Astrocyte of the spinal cord (primary cell): Measurements from ENCODE around the gene RHBG.

Experiments used
- DNase-seq: peaks from one replicate; pipeline ENCODE4 v3.0.0; 2011; ENCODE audit warnings: low read depth, low spot score
- H3K4me3 ChIP-seq: 2 replicates; pipeline ENCODE4 v1.5.1; 2011; ENCODE audit warnings: low read depth, mild to moderate bottlenecking, low read length, moderate library complexity
- CTCF ChIP-seq: IDR thresholded peaks from 2 replicates; pipeline ENCODE4 v1.5.1; 2012; ENCODE audit warnings: low read depth, mild to moderate bottlenecking, low read length, inconsistent platforms
- in situ Hi-C: cut with HindIII; loops from 2 replicates; pipeline ENCODE4 v1.10.0; 2017; ENCODE audit warnings: low sequenced_read_pairs

Gene RHBG

GRCh38 chr1:156418416-156419070 lies 49.5 kb downstream of the RHBG start:
- no peak overlapping the region for H3K4me3 ChIP-seq
- no peak for DNase-seq
- no peak for TF ChIP-seq CTCF
- in situ Hi-C loops: no loop called here

GRCh38 chr1:156419854-156420204 lies 50.8 kb downstream of the RHBG start:
- in situ Hi-C loops: no loop called here
- no peak for DNase-seq
- H3K4me3 ChIP-seq: no peak overlapping the region
- no peak for TF ChIP-seq CTCF

GRCh38 chr1:156420205-156421061 lies 51.4 kb downstream of the RHBG start:
- H3K4me3 ChIP-seq: no peak overlapping the region
- no peak for DNase-seq
- in situ Hi-C loops: no loop called here
- no peak for TF ChIP-seq CTCF

GRCh38 chr1:156421062-156421938 lies 52.3 kb downstream of the RHBG start:
- in situ Hi-C loops: no loop called here
- no peak for TF ChIP-seq CTCF
- peak; percentile 33 for DNase-seq
- no peak overlapping the region for H3K4me3 ChIP-seq

- TF ChIP-seq CTCF: no peak
- no peak overlapping the region for H3K4me3 ChIP-seq
- no peak for DNase-seq
- in situ Hi-C loops: no loop called here
Observed at GRCh38 chr1:156421939-156422601, 53.1 kb downstream of the RHBG start.

- in situ Hi-C loops: no loop called here
- H3K4me3 ChIP-seq: no peak overlapping the region
- no peak for TF ChIP-seq CTCF
- DNase-seq: no peak
Observed at GRCh38 chr1:156422602-156423091, 53.6 kb downstream of the RHBG start.
